ENCODE data around the gene MUS81. TPM values are rescaled to one million over a fixed set of nuclear protein-coding genes. Genes with fewer than 3 reads are reported as not detected.
A peak's percentile ranks its signal among the peaks of the same experiment; 100 is the strongest.

Gene MUS81
- total and polyA plus RNA-seq, 2 of the 13 experiments (the other 11 are each of a cell fraction or from before 2014, with no cell fraction given): 25.6 to 30.2 TPM

DNA sequence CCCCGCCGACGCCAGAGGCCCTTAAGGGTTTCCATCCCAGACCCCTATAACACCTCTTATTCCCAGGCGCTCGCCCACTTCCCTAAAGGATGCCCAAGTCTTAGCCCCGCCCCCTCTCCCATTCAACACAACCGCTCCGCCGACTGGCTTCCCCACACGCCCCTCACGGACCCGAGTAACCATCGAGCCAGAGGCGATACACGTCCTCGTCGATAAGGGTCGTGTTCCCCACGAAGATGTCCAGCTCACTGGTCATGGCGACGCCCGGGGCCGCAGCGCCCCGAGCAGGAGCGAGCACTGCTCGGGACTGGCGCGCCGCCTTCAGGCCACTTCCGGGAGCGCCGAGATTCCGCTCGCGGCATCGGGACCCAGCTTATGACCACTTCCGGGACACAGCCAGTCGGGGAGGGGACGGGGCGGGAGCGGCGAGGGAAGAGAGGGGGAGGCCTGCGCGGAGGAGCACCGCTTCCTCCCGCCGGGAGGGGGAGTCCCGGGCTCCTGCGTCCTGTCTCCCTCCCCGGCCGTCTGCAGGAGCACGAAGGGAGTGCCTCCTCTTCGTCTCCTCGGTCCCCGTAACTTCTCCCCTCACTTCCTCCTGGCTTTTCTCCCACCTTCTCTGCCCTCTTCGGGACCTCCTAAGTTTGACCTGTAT is 28.1 kb downstream of the MUS81 start, which contains the start of gene FIBP (continued):
- TF ChIP-seq SOX6 (IDR thresholded peaks at IDR 0.05) (no peak), SOX6 (CRISPR knock-in tag; IDR thresholded peaks at IDR 0.05) (no peak), JUND (CRISPR knock-in tag; IDR thresholded peaks at IDR 0.05) (no peak), ZNF18 (CRISPR knock-in tag; IDR thresholded peaks at IDR 0.05; ENCODE audit: insufficient replicate concordance) (peak; percentile 22), ZNF512 (CRISPR knock-in tag; IDR thresholded peaks at IDR 0.05) (no peak), POLR2AphosphoS5 (IDR thresholded peaks at IDR 0.05; ENCODE audit: low read depth, low read length) (peak; percentile 85), ZMAT3 (CRISPR knock-in tag; conservative IDR thresholded peaks at IDR 0.05) (peak; percentile 49; the same call in 1 of the 2 replicates), TRIM24 (CRISPR knock-in tag; IDR thresholded peaks at IDR 0.05) (no peak), SMARCE1 (IDR thresholded peaks at IDR 0.05; ENCODE audit: borderline replicate concordance) (no peak), NFYC (CRISPR knock-in tag; IDR thresholded peaks at IDR 0.05) (peak; percentile 65), ZNF567 (CRISPR knock-in tag; IDR thresholded peaks at IDR 0.05; ENCODE audit: borderline replicate concordance) (0 out of 2 replicates have a peak, but pooled peaks have one; percentile 77), SMAD1 (CRISPR knock-in tag; IDR thresholded peaks at IDR 0.05; ENCODE audit: borderline replicate concordance, low read depth) (peak; percentile 76; the same call in 1 of the 2 replicates), CEBPG (CRISPR knock-in tag; IDR thresholded peaks at IDR 0.05) (0 out of 2 replicates have a peak, but pooled peaks have one; percentile 5), ZNF251 (CRISPR knock-in tag; IDR thresholded peaks at IDR 0.05) (no peak), ZSCAN21 (CRISPR knock-in tag; IDR thresholded peaks at IDR 0.05; ENCODE audit: borderline replicate concordance) (no peak), ZNF577 (CRISPR knock-in tag; IDR thresholded peaks at IDR 0.05; ENCODE audit: borderline replicate concordance, low read depth) (no peak), ZNF557 (CRISPR knock-in tag; IDR thresholded peaks at IDR 0.05) (no peak), ZNF569 (CRISPR knock-in tag; IDR thresholded peaks at IDR 0.05; ENCODE audit: borderline replicate concordance) (no peak), ARID4A (CRISPR knock-in tag; IDR thresholded peaks at IDR 0.05; ENCODE audit: borderline replicate concordance) (peak; percentile 91), ZNF12 (CRISPR knock-in tag; IDR thresholded peaks at IDR 0.05) (no peak), FOXO1 (CRISPR knock-in tag; IDR thresholded peaks at IDR 0.05) (0 out of 2 replicates have a peak, but pooled peaks have one; percentile 40)
- TF ChIP-seq, protein P1, sequence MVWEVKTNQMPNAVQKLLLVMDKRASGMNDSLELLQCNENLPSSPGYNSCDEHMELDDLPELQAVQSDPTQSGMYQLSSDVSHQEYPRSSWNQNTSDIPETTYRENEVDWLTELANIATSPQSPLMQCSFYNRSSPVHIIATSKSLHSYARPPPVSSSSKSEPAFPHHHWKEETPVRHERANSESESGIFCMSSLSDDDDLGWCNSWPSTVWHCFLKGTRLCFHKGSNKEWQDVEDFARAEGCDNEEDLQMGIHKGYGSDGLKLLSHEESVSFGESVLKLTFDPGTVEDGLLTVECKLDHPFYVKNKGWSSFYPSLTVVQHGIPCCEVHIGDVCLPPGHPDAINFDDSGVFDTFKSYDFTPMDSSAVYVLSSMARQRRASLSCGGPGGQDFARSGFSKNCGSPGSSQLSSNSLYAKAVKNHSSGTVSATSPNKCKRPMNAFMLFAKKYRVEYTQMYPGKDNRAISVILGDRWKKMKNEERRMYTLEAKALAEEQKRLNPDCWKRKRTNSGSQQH (CRISPR knock-in tag; IDR thresholded peaks at IDR 0.05; ENCODE audit: low read depth): peak; percentile 89

All from HepG2 (cell line).